ENCODE measurements around the gene LIPG. TPM values are rescaled to one million over a fixed set of nuclear protein-coding genes. Genes with fewer than 3 reads are reported as not detected.

Gene LIPG
- total and polyA plus RNA-seq, 2 donors from 2014 or later: 4.8 to 50.9 TPM

DNA sequence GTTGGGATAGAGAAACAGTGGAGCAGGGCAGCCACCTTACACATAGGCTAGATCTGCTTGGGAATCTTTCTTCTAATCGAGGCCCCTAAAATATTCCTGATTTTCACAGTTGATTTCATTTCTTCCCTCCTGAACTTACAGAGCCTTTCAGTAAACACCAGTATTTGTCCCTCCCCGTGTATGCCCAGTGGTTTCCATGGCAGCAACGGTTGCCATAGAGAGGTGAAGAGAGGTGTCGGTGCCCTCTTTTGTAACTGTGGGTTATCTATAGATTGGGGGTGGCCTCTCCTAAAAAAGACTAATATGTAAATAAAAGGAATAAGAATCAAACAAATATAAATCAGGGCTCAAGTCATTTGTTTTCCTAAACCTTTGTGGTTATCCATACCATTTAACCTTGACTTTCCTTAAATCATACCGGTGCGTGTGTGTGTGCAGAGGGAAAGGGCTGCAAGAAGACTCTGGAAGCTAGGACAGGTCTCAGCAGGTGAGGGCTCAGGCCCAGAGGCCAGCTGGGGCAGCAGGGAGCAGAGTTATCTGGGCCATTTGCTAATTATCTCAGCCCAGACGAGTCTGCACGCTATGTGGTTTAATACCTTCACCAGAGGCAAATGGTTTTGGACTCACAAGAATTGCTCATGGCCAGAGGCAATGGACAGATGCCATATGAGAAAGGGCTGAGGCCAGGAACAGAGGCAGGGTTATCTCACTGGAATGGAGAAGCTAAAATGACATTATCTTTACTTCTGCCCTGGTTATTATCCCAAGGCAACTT, 35.5 kb downstream of the LIPG start:
- Histone ChIP-seq H3K27me3 (ENCODE audit: control insufficient read depth, insufficient read depth, low read length) (no peaks in the 10 kb centered on the region), H3K9ac (ENCODE audit: low read length in 3 of 3) (no peak overlapping the region), H3K4me3 (ENCODE audit: low read length in 3 of 3) (no peak overlapping the region), H3K27ac (ENCODE audit: low read depth in 2 of 2, low read length in 2 of 2) (no peak overlapping the region), H3K36me3 (ENCODE audit: control insufficient read depth in 2 of 3, insufficient read depth in 3 of 3, low read length in 3 of 3) (no peaks in the 10 kb centered on the region), H3K4me1 (ENCODE audit: control insufficient read depth in 2 of 3, insufficient read depth in 2 of 3, low read depth in 1 of 3, low read length in 3 of 3) (no peaks in the 10 kb centered on the region), H3K9me3 (ENCODE audit: control insufficient read depth in 2 of 3, insufficient read depth in 1 of 3, low read length in 3 of 3) (no peaks in the 10 kb centered on the region)
- intact Hi-C loops (cut with DNase I): no loop called here
- DNase-seq (no peak), FAIRE-seq (no peak)
- TF ChIP-seq, protein P1, sequence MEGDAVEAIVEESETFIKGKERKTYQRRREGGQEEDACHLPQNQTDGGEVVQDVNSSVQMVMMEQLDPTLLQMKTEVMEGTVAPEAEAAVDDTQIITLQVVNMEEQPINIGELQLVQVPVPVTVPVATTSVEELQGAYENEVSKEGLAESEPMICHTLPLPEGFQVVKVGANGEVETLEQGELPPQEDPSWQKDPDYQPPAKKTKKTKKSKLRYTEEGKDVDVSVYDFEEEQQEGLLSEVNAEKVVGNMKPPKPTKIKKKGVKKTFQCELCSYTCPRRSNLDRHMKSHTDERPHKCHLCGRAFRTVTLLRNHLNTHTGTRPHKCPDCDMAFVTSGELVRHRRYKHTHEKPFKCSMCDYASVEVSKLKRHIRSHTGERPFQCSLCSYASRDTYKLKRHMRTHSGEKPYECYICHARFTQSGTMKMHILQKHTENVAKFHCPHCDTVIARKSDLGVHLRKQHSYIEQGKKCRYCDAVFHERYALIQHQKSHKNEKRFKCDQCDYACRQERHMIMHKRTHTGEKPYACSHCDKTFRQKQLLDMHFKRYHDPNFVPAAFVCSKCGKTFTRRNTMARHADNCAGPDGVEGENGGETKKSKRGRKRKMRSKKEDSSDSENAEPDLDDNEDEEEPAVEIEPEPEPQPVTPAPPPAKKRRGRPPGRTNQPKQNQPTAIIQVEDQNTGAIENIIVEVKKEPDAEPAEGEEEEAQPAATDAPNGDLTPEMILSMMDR (IDR thresholded peaks at IDR 0.05; ENCODE audit: borderline replicate concordance, extremely low read depth, insufficient read depth): no peak

DNA sequence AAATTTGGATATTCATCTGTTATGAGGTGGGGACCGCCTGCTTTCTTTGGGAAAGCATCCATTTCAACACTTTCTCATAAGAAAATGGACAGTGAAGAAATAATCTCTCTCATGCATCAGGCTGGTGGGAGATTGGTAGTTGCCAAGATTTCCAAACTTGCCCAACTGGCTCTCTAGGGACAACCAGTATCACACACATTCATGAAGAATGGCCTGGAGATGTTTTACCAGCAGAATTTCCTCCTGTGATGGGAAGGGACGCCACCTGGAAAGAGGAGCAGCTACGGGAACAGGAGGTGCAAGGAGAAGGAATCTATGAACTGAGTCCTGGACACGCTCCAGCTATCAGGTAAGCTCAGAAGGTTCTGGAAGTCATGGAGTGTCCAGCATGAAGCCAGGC, 39.4 kb downstream of the LIPG start:
- intact Hi-C loops (cut with DNase I): no loop called here
- H3K9ac ChIP-seq (ENCODE audit: low read length in 3 of 3): no peak overlapping the region
- H3K9me3 ChIP-seq (ENCODE audit: control insufficient read depth in 2 of 3, insufficient read depth in 1 of 3, low read length in 3 of 3): no peaks in the 10 kb centered on the region
- no peak for DNase-seq
- no peak for FAIRE-seq
- no peaks in the 10 kb centered on the region for H3K27me3 ChIP-seq (ENCODE audit: control insufficient read depth, insufficient read depth, low read length)
- H3K36me3 ChIP-seq (ENCODE audit: control insufficient read depth in 2 of 3, insufficient read depth in 3 of 3, low read length in 3 of 3): no peaks in the 10 kb centered on the region
- TF ChIP-seq, protein P1 (IDR thresholded peaks at IDR 0.05; ENCODE audit: borderline replicate concordance, extremely low read depth, insufficient read depth): no peak
- no peak overlapping the region for H3K27ac ChIP-seq (ENCODE audit: low read depth in 2 of 2, low read length in 2 of 2)
- H3K4me1 ChIP-seq (ENCODE audit: control insufficient read depth in 2 of 3, insufficient read depth in 2 of 3, low read depth in 1 of 3, low read length in 3 of 3): no peaks in the 10 kb centered on the region
- H3K4me3 ChIP-seq (ENCODE audit: low read length in 3 of 3): no peak overlapping the region

DNA sequence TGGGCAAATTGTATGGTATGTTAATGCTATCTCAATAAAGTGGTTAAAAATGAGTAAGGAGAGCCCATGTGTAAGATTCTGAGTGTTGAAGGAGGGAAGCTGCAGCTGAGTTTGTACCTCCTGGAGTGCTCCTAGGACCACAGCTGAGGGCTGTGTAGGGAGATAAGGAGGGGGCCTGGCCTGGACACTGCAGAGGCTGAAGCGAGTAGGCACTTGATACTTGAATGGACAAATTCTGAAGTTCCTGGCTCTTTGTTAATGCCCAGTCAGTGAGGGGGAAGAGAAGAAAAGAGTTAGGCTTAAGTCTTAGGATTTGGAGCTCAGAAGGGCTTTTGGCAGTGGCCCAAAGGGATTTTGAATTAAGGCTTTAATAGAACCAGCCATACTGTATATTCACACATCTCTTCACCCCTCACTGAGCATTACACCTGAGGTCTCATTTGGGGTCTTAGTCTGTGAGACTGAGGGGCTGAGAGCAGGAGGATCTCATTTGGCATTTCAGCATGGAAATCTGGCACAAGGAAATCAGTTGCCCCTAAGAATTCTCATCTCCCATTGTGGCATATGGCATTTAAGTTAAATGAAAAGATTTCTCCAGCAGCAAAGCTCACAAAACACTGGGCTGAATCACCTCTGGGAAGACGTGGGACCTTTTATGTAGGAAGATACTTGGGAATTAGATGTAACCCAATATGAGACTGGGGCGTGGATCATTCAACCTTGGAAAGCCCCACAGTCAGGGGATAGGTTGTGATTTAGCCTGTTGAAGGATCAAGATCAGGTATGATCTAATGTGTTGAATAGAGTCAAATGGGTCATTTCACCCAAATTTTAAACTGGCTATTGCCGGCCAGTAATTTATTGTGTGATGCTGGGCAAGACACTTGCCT, 46.8 kb downstream of the LIPG start:
- DNase-seq: no peak
- no peak overlapping the region for H3K27ac ChIP-seq (ENCODE audit: low read depth in 2 of 2, low read length in 2 of 2)
- no peak overlapping the region for H3K9ac ChIP-seq (ENCODE audit: low read length in 3 of 3)

More for the DNA sequence above, 46.8 kb downstream of the LIPG start:
- Histone ChIP-seq H3K36me3 (ENCODE audit: control insufficient read depth in 2 of 3, insufficient read depth in 3 of 3, low read length in 3 of 3) (no peaks in the 10 kb centered on the region), H3K9me3 (ENCODE audit: control insufficient read depth in 2 of 3, insufficient read depth in 1 of 3, low read length in 3 of 3) (no peaks in the 10 kb centered on the region), H3K4me1 (ENCODE audit: control insufficient read depth in 2 of 3, insufficient read depth in 2 of 3, low read depth in 1 of 3, low read length in 3 of 3) (no peaks in the 10 kb centered on the region), H3K4me3 (ENCODE audit: low read length in 3 of 3) (no peak overlapping the region), H3K27me3 (ENCODE audit: control insufficient read depth, insufficient read depth, low read length) (no peaks in the 10 kb centered on the region)
- no peak for FAIRE-seq
- TF ChIP-seq, protein P1 (IDR thresholded peaks at IDR 0.05; ENCODE audit: borderline replicate concordance, extremely low read depth, insufficient read depth): no peak
- intact Hi-C loops (cut with DNase I): no loop called here
